ENCODE data around the gene POTEC.
"Not testable (repeated sequence)": the region's sequence is repeated elsewhere in the genome, so short reads cannot be mapped to it uniquely, and the experiment has no call there.

DNA sequence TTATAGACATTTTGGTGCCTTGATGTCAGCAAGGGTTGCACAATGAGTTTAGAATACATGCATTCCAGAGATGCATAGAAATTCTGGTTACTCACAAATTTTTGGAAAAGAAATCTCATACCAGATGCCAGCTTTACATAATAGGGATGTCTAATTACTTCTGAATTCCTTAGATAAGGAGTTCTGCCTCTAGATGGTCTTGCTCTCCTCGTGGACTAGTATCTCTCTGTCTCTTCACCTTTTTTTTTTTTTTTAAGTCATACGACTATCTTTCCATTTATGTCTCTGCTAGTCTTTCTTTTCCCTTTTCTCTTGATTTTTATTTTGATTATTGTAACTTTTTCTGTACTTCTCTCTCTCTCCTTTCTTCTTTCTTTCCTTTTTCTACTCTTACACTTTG lies 16.1 kb upstream of the POTEC start:
- TF ChIP-seq CTCF (IDR thresholded peaks at IDR 0.05); MAX (CRISPR knock-in tag; IDR thresholded peaks at IDR 0.05); ZNF263 (CRISPR knock-in tag; IDR thresholded peaks at IDR 0.05; ENCODE audit: low read depth); NR1H2 (CRISPR knock-in tag; IDR thresholded peaks at IDR 0.05): not testable (repeated sequence)

Measured in WTC11 (cell line).